PC-9 (cell line): ENCODE measurements around the gene HEXIM1. TPM values are rescaled to one million over a fixed set of nuclear protein-coding genes. Genes with fewer than 3 reads are reported as not detected.

Experiments
- BruUV-seq: library from RNA; stranded (reverse); fragments of 400-500 nt; replicated peaks from 2 replicates; lab custom pipeline; 2021; lab: Mats Ljungman, UMichigan
- CTCF ChIA-PET: fragments of 300-600 bp; sonication (Branson Sonifier 250); formaldehyde crosslinking; loops from one replicate; lab custom pipeline; 2022; ENCODE audit warnings: antibody characterized with exemption; lab: Charles Lee
- POLR2A ChIA-PET: fragments of 300-600 bp; sonication (Branson Sonifier 250); formaldehyde crosslinking; loops from one replicate; lab custom pipeline; 2022; ENCODE audit warnings: antibody characterized with exemption; ENCODE audit not compliant: unreplicated experiment; lab: Charles Lee
- DNase-seq, 2 experiments: peaks; one replicate each; pipeline versions ENCODE4 v3.0.0 to v3.0.0-alpha.2; 2015 to 2022; ENCODE audit warnings: mixed read lengths in 1 of 2
- H2AFZ ChIP-seq: fragments of 200-600 bp; sonication (generic); 2 replicates; pipeline ENCODE4 v1.8.1; 2017; ENCODE audit warnings: antibody characterized with exemption
- H3F3A ChIP-seq: fragments of 200-600 bp; sonication (generic); 2 replicates; pipeline ENCODE4 v1.8.1; 2017; ENCODE audit warnings: antibody characterized with exemption, mild to moderate bottlenecking, low read depth; ENCODE audit not compliant: insufficient read depth
- H3K27ac ChIP-seq: fragments of 200-600 bp; sonication (generic); 2 replicates; pipeline ENCODE4 v1.6.1; 2016; ENCODE audit warnings: mixed run types
- H3K27me3 ChIP-seq: fragments of 200-600 bp; sonication (generic); 2 replicates; pipeline ENCODE4 v1.6.1; 2016; ENCODE audit warnings: low read depth, mixed run types; ENCODE audit not compliant: insufficient read depth
- H3K36me3 ChIP-seq: fragments of 200-600 bp; sonication (generic); 2 replicates; pipeline ENCODE4 v1.6.1; 2016; ENCODE audit warnings: low read depth, mixed run types
- H3K4me1 ChIP-seq: fragments of 200-600 bp; sonication (generic); replicated peaks from 2 replicates; pipeline ENCODE4 v1.6.1; 2016; ENCODE audit warnings: mixed run types; ENCODE audit not compliant: insufficient read depth
- H3K4me2 ChIP-seq: fragments of 200-600 bp; sonication (generic); 2 replicates; pipeline ENCODE4 v1.6.1; 2017; ENCODE audit warnings: mixed run types
- H3K4me3 ChIP-seq: fragments of 200-600 bp; sonication (generic); 2 replicates; pipeline ENCODE4 v1.6.1; 2016; ENCODE audit warnings: mixed run types
- H3K79me2 ChIP-seq: fragments of 200-600 bp; sonication (generic); 2 replicates; pipeline ENCODE4 v1.6.1; 2017; ENCODE audit warnings: low read depth, mixed run types
- H3K9me2 ChIP-seq: fragments of 200-600 bp; sonication (generic); 2 replicates; pipeline ENCODE4 v1.8.1; 2017; ENCODE audit warnings: mild to moderate bottlenecking; ENCODE audit not compliant: insufficient read depth
- H3K9me3 ChIP-seq: fragments of 200-600 bp; sonication (generic); 2 replicates; pipeline ENCODE4 v1.8.1; 2016; ENCODE audit warnings: low read depth; ENCODE audit not compliant: insufficient read depth
- H4K20me1 ChIP-seq: fragments of 200-600 bp; sonication (generic); 2 replicates; pipeline ENCODE4 v1.8.1; 2017; ENCODE audit not compliant: insufficient read depth
- EZH2 ChIP-seq: fragments of 200-600 bp; sonication (generic); IDR thresholded peaks from 2 replicates; pipeline ENCODE4 v1.8.0; 2017; ENCODE audit warnings: antibody characterized with exemption, low read depth
- intact Hi-C: fragments of 100-400 bp; cut with micrococcal nuclease; formaldehyde crosslinking; loops from one replicate; pipeline ENCODE4 v1.10.0; 2022; ENCODE audit not compliant: unreplicated experiment
- total RNA-seq: library from RNA; stranded (reverse); gene quantifications from 2 replicates; pipeline ENCODE4 v1.2.3, GENCODE V29; 2021
- TF ChIP-seq, protein P1 (sequence below): fragments of 200-600 bp; sonication (generic); conservative IDR thresholded peaks from 2 replicates; pipeline ENCODE4 v1.6.1; 2017; ENCODE audit warnings: mixed run types, antibody characterized with exemption, mild to moderate bottlenecking, moderate library complexity

The HEXIM1 gene
- total RNA-seq, 1 experiment from 2014 or later = 64.9 TPM

DNA sequence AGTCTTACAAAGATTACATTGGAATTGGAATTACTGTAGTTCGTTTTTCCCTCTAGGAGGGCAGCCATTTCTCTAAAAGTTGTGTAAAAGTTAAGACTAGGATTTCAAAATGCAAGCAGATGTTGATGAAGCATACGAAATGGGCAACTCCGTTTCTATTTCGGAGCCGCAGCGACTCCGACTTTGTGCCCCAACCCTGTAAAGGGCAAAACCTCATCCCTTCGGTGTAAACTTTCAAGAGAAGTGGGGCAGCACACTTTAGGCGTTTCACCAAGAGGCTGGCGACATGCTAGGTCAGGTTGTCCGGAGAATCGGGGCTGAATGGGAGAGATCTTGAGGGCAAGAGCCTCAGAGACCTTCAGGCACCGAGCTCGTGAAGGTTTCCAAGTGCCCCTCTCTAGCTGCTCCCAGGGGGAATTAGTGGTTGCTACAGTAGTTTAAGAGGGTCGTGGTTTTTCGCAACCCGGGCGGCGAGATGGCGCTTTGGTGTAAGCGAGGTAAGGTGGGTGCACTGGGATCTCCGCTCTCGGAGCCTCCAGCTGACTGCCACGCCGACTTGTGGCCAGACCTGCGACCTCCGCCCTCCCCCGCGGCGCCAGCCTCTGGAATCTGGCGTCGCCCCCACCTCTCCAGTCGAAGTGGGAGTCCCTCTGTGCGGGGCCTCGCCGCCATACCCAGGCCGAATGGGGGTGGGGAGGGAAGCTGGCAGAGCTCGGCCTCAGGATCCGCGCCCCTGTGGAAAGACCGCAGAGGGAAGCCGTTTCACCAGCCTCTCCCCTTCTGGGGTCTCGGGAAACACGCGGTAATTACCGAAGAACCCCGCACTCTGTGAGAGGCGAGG is 12.4 kb downstream of the HEXIM1 start:
- peaks cover 62% of the 10 kb centered on the region for H3K79me2 ChIP-seq
- H3K4me1 ChIP-seq = peaks cover 61% of the 10 kb centered on the region
- intact Hi-C loops = loop anchor here (1.0 kb wide), 2 partner anchors 11 to 12 kb away; partner anchors contain the start of gene HEXIM1
- H3K9me2 ChIP-seq = no peaks in the 10 kb centered on the region
- H3K4me2 ChIP-seq = peak overlapping the region; percentile 92
- H3K4me3 ChIP-seq = peak overlapping the region; percentile 73
- DNase-seq = peak; percentile 51
- peaks cover 7% of the 10 kb centered on the region; the same call in 1 of the 2 replicates for H3K36me3 ChIP-seq
- TSS peak; percentile 54 for BruUV-seq
- H3K27ac ChIP-seq = peak overlapping the region; percentile 93
- TF ChIP-seq EZH2 = no peak
- TF ChIP-seq, protein P1, sequence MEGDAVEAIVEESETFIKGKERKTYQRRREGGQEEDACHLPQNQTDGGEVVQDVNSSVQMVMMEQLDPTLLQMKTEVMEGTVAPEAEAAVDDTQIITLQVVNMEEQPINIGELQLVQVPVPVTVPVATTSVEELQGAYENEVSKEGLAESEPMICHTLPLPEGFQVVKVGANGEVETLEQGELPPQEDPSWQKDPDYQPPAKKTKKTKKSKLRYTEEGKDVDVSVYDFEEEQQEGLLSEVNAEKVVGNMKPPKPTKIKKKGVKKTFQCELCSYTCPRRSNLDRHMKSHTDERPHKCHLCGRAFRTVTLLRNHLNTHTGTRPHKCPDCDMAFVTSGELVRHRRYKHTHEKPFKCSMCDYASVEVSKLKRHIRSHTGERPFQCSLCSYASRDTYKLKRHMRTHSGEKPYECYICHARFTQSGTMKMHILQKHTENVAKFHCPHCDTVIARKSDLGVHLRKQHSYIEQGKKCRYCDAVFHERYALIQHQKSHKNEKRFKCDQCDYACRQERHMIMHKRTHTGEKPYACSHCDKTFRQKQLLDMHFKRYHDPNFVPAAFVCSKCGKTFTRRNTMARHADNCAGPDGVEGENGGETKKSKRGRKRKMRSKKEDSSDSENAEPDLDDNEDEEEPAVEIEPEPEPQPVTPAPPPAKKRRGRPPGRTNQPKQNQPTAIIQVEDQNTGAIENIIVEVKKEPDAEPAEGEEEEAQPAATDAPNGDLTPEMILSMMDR = no peak; the same call in 1 of the 2 replicates
- H3K9me3 ChIP-seq = no peaks in the 10 kb centered on the region
- no peaks in the 10 kb centered on the region for H3K27me3 ChIP-seq
- no peaks in the 10 kb centered on the region; the same call in 1 of the 2 replicates for H4K20me1 ChIP-seq
- H2AFZ ChIP-seq = peak overlapping the region; percentile 31
- POLR2A ChIA-PET = interaction anchor here (0.6 to 3.5 kb wide), 8 partner anchors 8 to 285 kb away, joined by 3 to 100 read pairs (median 5); partner anchors contain the start of genes HEXIM1 and MAP3K14
- H3F3A ChIP-seq = peaks cover 43% of the 10 kb centered on the region
- CTCF ChIA-PET = interaction anchor here (0.6 to 1.7 kb wide), 6 partner anchors 9 to 446 kb away, joined by 3 to 11 read pairs (median 7); partner anchors contain the start of gene ACBD4

DNA sequence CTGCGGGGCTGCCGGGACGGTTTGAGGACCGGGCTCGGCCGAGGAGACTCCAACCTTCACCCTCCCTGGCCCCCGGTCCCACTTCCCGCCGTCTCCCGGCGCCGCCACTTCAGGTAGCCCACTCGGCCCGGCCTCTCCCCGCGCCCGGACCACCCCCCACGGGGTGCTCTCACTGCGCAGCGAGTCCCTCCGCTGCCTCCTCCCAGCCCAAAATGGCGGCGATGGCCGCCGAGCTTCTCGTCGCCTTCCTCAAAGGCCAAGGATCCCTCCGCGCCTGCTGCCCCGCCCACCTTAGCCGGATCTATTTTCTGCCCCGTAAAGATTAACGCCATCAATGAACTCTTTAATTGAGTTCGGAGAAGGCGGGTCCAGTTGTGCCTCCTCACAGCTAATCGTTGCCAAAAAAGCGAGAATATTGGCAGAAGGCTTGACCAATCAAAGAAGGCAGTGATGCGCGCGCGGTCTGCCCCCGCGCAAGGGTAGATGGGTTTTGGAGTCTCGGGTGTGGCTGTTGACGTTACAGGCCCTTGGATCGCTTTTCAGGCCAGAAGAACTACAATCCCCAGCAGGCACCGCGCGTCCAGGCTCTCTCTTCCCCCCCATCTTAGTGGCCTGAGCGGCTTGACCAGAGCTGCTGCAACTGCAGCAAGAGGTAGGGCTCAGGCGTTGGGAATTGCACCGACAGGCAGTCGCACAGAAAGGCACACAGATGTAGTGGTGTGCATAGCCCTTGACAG is 13.2 kb downstream of the HEXIM1 start, which contains the start of gene HEXIM2:
HEXIM2 (plus strand) TSS at position 588 of the 737 bp plus-strand sequence. CDS start 919 bp downstream, outside the sequence.
- DNase-seq = peak; percentile 98 to 99
- peaks cover 35% of the 10 kb centered on the region for H3F3A ChIP-seq
- peak within 1 kb of the TSS; percentile 92 for H3K4me2 ChIP-seq
- H3K4me1 ChIP-seq = peaks cover 53% of the 10 kb centered on the region
- H3K27ac ChIP-seq = peak within 1 kb of the TSS; percentile 93
- CTCF ChIA-PET = interaction anchor here (0.6 to 1.7 kb wide), 6 partner anchors 9 to 445 kb away, joined by 3 to 11 read pairs (median 7); partner anchors contain the start of gene ACBD4
- no peaks in the 10 kb centered on the region for H3K27me3 ChIP-seq
- intact Hi-C loops = loop anchor here (1.0 kb wide), 2 partner anchors 10 to 13 kb away; partner anchors contain the start of gene HEXIM1
- peaks cover 54% of the 10 kb centered on the region for H3K79me2 ChIP-seq
- peak within 1 kb of the TSS; percentile 73 for H3K4me3 ChIP-seq
- H2AFZ ChIP-seq = peak within 1 kb of the TSS; percentile 54
- BruUV-seq = TSS peak; percentile 23
- H4K20me1 ChIP-seq = no peaks in the 10 kb centered on the region; the same call in 1 of the 2 replicates
- peaks cover 7% of the 10 kb centered on the region; the same call in 1 of the 2 replicates for H3K36me3 ChIP-seq
- TF ChIP-seq, protein P1 = no peak; the same call in 1 of the 2 replicates
- no peak for TF ChIP-seq EZH2
- H3K9me3 ChIP-seq = no peaks in the 10 kb centered on the region
- POLR2A ChIA-PET = interaction anchor here (0.5 to 3.5 kb wide), 12 partner anchors 9 to 1692 kb away, joined by 3 to 100 read pairs (median 4); partner anchors contain the start of genes HEXIM1 and MAP3K14
- H3K9me2 ChIP-seq = no peaks in the 10 kb centered on the region
